DOHH2 (cell line): ENCODE measurements around the gene ZNF280B.

ENCODE experiments used
- EZH2phosphoT487 ChIP-seq: fragments of 200-600 bp; sonication (generic); IDR thresholded peaks from 2 replicates; pipeline ENCODE4 v1.6.1; 2017; ENCODE audit warnings: borderline replicate concordance, mild to moderate bottlenecking, antibody characterized with exemption, low read length, moderate library complexity, mixed read lengths
- TF ChIP-seq, protein P1 (sequence below): fragments of 200-600 bp; sonication (generic); IDR thresholded peaks from one replicate; pipeline ENCODE4 v1.5.1; 2014; ENCODE audit warnings: antibody characterized with exemption, mild to moderate bottlenecking, low read depth, low read length; ENCODE audit not compliant: poor library complexity, severe bottlenecking

DNA sequence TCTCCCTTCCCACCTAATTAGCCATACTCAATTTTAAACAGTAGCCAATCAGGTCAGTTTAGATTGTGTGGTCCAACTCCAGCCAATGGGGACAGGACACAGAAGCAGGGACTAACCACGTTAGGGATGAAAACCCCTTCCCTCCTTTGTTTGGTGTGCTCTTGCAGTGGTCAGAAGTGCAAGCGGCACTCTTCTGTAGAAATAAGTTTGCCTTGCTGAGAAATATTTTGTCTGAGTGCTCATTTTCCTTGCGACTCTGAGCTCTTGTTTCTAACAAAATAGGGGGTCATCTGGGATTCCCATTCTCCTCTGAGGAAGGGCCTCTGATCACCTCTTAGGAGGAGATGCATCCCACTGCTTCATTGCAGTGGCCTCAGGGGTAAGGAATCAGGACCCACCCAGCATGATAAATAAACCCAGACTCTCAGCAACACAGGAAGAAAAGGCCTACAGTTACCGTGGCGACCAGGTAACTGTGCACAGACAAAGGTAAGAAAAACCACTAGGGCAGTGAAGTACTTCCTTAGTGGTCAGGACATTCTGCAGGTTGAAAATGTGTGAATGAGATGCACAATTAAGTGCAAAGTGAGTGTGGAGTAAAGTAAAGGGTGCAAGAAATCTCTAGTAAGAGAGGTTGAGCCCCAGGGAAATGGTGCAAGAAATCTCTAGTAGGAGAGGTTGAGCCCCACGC lies 55.4 kb downstream of the ZNF280B start:
- TF ChIP-seq, protein P1, sequence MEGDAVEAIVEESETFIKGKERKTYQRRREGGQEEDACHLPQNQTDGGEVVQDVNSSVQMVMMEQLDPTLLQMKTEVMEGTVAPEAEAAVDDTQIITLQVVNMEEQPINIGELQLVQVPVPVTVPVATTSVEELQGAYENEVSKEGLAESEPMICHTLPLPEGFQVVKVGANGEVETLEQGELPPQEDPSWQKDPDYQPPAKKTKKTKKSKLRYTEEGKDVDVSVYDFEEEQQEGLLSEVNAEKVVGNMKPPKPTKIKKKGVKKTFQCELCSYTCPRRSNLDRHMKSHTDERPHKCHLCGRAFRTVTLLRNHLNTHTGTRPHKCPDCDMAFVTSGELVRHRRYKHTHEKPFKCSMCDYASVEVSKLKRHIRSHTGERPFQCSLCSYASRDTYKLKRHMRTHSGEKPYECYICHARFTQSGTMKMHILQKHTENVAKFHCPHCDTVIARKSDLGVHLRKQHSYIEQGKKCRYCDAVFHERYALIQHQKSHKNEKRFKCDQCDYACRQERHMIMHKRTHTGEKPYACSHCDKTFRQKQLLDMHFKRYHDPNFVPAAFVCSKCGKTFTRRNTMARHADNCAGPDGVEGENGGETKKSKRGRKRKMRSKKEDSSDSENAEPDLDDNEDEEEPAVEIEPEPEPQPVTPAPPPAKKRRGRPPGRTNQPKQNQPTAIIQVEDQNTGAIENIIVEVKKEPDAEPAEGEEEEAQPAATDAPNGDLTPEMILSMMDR, result no peak
- no peak for TF ChIP-seq EZH2phosphoT487
